GM21825 (cell line): ENCODE results near the gene ADAMTSL5.
"Not testable (repeated sequence)": the region's sequence is repeated elsewhere in the genome, so short reads cannot be mapped to it uniquely, and the experiment has no call there.

Experiments
- ATAC-seq: cut with Tn5 transposase; IDR thresholded peaks from one replicate; pipeline ENCODE4 v1.9.1; 2021; ENCODE audit warnings: mild to moderate bottlenecking, moderate library complexity; ENCODE audit not compliant: unreplicated experiment

Gene ADAMTSL5

GRCh38 chr19:1482361-1483130 is 30.3 kb downstream of the ADAMTSL5 start:
- ATAC-seq, result no peak

GRCh38 chr19:1481893-1482360 is 30.9 kb downstream of the ADAMTSL5 start:
- no peak for ATAC-seq

GRCh38 chr19:1481224-1481892 is 31.5 kb downstream of the ADAMTSL5 start:
- no peak for ATAC-seq

- peak; percentile 60 for ATAC-seq
Observed at GRCh38 chr19:1478934-1479707, 33.7 kb downstream of the ADAMTSL5 start, which contains the start of gene C19orf25. Gene C19orf25 (minus strand): TSS chr19:1479215. CDS start chr19:1478903, 312 bp downstream.

GRCh38 chr19:1477056-1477455 is 35.8 kb downstream of the ADAMTSL5 start:
- ATAC-seq, result not testable (repeated sequence)

GRCh38 chr19:1475751-1476437 is 36.9 kb downstream of the ADAMTSL5 start:
- ATAC-seq, result no peak

- ATAC-seq, result no peak
Observed at GRCh38 chr19:1474765-1475351, 38.0 kb downstream of the ADAMTSL5 start.

GRCh38 chr19:1474011-1474764 is 38.6 kb downstream of the ADAMTSL5 start:
- no peak for ATAC-seq

GRCh38 chr19:1473085-1473851 is 39.6 kb downstream of the ADAMTSL5 start:
- ATAC-seq, result no peak

- ATAC-seq, result no peak
Observed at GRCh38 chr19:1472231-1473084, 40.4 kb downstream of the ADAMTSL5 start.

GRCh38 chr19:1471515-1472160 is 41.2 kb downstream of the ADAMTSL5 start:
- no peak for ATAC-seq

- no peak for ATAC-seq
Observed at GRCh38 chr19:1471010-1471514, 41.8 kb downstream of the ADAMTSL5 start.

GRCh38 chr19:1470305-1471009 is 42.4 kb downstream of the ADAMTSL5 start:
- no peak for ATAC-seq

GRCh38 chr19:1470055-1470304 is 42.8 kb downstream of the ADAMTSL5 start:
- no peak for ATAC-seq

- no peak for ATAC-seq
Observed at GRCh38 chr19:1469255-1470054, 43.4 kb downstream of the ADAMTSL5 start.

GRCh38 chr19:1468821-1469254 is 44.0 kb downstream of the ADAMTSL5 start:
- ATAC-seq, result no peak
